EH (cell line): Measurements from ENCODE around the gene GDI2.
A peak's percentile ranks its signal among the peaks of the same experiment; 100 is the strongest.
"Not testable (repeated sequence)": the region's sequence is repeated elsewhere in the genome, so short reads cannot be mapped to it uniquely, and the experiment has no call there.

Source experiments
- DNase-seq: peaks from one replicate; pipeline ENCODE4 v3.0.0-alpha.2; 2015; ENCODE audit warnings: low read depth

The GDI2 gene

DNA sequence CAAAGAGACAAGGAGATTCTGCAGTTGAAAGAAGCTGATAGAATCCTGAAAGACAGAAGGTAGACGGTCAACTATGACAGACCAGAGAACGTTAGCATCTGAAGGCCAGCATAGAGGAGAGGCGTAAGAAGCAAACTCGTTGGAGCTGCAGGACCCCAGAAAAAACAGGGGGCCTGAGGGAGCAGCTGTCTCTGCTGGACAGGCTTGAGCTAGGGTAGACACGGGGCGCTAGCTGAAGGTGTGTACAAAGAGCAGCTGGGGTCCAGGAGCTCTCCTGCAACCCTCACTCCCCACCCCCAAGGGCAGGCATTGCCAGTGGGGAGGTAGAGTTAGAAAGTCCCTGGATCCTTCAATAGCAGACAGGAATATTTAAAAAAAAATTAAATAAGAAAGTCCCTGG, 14.6 kb upstream of the GDI2 start:
- no peak for DNase-seq

DNA sequence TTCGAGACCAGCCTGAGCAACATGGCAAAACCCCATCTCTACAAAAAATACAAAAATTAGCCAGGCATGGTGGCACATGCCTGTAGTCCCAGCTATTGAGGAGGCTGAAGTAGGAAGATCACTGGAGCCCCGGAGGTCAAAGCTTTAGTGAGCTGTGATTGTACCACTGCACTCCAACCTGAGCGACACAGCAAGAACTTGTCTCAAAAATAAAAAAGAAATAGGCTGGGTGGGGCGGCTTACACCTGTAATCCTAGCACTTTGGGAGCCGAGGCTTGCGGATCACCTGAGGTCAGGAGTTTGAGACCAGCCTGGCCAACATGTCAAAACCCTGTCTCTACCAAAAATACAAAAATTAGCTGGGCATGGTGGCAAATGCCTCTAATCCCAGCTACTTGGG, 13.3 kb upstream of the GDI2 start:
- DNase-seq, result not testable (repeated sequence)

DNA sequence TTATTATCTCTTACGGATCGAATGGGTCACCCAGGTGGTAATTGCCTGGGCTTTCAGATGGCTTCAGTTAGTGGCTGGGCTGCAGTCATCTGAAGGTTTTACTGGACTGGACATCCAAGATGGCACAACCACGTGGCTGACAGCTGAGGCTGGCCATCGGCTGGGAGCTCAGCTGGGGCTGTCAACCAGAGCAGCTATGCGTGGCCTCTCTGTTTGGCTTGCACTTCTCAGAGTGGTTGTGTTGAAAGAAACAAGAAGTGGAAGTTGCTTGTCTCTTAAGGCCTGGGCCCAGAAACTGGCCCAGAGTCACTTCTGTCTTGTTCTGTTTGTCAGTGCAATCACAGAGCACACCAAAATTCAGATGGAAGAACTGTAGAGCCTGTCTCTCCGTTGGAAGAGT, 5.7 kb upstream of the GDI2 start:
- no peak for DNase-seq

DNA sequence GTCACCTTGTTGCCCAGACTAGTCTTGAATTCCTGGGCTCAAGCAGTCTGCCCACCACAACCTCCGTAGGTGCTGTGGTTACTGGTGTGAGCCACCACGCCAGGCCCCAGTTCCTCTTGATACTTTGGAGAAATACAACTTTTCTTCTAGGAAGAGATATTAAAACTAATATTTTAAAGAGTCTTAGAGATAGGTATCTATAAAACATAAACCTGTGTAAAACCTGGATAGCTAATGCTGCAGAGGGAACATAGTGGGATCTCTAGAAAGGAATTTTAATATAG, 4.8 kb upstream of the GDI2 start:
- no peak for DNase-seq

DNA sequence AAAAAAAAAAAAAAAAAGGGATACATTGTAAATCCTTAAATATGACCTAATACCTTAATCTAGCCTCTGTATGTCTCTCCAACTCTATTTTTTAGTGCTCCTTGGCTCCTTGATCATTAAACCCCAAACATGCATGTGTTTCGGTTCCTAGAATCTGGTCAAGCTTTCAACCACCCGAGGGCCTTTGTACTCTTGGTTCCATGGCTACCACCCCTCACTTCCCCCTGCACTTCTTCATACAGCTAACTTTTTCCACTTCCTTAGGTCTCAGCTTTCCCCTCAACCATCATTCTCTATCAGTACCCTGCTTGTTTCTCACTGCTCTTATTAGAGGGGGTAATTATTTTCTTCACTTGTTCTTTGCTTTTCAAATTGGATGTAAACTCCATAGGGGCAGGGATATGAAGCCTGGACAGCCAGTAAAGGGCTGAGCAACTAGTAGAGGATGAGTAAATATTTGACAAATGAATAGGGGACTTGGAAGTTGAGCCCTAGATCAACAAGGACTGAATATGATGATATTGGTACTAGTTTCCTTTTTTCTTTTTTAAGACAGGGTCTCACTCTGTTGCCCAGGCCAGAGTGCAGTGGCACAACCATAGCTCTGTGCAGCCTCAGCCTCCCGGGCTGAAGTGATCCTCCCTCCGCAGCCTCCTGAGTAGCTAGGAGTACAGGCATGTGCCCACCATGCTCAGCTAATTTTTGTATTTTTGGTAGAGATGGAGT, 4.3 kb upstream of the GDI2 start:
- no peak for DNase-seq

DNA sequence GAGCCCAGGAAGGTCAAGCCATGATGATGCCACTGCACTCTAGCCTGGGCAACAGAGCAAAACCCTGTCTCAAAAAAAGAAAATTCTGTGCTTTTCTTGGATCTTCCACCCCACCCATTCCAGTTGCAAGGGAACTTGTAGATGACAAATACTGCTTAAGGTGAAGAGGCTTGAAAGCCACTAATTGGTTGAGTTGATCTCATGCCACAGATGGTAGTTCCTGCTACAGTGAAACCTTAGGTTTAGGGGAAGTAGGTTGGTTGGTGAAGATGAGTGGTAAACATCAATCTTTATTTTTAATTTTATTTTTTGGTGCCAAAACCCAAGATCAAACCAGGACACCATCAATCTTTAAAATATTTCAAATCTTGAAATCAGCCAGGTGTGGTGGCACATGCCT, 2.9 kb upstream of the GDI2 start:
- no peak for DNase-seq

DNA sequence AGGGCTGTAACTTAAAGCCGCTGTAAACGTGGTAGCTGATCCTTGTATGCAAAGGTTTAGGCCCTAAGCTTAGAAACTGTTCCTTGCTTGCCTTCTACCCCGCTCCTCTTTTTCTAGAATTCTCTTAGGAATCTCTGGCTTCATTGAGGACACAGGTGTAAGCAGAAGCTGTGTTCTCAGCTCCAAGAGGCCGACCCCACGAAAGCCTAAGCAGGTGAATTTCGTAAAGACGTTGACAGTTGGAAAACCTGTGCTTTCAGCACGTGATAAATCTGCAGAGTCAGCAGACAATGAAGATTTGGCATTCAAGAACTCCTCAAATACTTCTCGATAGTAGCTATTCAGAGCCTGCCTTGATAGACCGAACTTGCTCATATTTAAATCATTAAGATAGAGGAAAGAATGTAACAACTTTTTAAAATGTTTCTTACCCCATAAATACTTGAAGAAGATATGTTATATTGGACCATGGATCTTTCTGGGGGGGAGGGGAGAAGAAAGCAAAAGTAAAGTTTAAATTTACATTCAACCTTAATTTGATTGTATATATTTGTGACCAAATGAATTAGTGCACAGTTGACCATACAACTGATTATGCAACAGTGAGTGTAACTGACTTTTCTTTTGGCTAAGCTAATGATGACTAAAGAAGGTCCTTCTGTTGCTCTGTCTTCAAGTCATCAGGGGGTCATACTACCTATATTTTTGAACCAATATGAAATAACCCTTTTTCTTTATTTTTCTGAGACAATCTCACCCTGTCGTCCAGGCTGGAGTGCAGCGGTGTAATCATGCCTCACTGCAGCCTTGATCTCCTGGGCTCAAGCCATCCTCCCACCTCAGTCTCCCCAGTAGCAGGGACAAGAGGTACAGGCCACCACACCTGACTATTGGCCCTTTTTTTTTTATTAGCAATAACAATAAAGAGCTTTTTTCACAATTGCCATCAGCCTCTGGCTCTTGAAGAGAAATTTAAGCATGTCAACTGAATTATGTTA, 1.2 kb upstream of the GDI2 start:
- DNase-seq, result peak; percentile 32

DNA sequence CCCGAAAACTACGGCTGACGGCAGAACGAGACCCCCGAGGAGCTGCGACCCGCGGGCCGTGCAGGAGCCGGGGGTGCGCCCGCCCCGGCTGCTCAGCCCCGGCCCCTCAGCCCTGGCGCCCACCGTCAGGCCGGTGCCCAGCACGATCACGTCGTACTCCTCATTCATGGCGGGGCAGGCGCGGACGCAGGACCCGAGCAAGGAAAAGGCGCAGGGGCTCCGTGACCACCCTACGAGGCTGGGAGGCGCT, 218 bp downstream of the GDI2 start:
- DNase-seq, result no peak

DNA sequence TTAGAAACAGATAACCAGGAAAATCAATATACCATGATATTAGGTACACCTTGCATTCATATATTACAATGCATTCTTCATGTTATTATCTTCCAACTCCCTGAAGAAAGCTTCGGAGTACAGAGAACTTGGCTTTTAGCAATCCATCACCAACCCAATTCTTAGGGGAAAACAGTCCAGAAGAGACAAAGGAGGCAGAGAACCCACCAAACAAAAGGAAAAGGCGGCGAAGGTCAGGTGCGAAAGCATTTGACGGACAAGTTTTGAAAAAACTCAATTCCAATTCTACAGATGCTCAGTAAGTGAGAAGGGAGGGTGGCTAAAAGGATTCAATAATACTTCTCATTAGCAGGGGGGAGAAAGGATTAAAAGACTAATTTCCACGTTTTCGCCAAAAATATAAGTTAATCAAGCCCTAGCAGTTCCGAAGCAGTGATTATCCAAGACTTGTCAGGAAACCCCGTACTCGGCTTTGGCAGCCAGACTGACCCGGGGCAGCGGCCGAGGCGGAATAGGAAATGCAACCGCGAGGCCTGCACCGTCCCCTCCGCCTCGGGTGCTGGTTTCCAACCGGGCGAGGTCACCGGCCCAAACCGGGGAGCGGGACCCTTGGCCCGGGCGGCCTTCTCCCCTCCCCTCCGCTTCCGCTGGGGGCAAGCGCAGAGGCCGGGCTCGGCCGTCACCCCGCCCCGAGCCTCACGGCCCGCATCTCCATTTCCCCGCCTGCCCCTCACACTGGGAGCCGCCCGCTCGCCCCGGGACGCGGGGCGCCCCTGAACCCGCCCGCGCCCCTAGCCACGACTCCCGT, 747 bp downstream of the GDI2 start:
- peak; percentile 45 for DNase-seq

DNA sequence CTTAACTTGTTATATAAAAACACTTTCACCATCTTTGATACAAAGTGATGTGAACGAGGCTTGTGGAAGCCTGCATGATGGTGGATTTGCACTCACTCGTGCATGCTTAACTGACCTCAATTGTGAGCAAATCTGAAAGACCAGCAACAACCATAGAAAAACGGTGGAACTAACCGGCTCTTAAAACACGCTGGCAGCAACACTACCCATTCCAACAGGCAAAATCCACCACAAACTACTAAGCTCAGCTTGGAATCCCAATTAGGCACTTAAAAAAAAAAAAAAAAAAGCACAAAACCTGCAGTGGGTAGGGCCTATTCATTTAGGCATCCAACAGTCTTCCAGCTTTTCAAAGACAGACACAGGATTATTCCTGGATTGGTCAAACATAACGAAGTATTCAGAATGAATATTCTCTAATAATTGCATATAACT, 1.8 kb downstream of the GDI2 start:
- peak; percentile 73 for DNase-seq

DNA sequence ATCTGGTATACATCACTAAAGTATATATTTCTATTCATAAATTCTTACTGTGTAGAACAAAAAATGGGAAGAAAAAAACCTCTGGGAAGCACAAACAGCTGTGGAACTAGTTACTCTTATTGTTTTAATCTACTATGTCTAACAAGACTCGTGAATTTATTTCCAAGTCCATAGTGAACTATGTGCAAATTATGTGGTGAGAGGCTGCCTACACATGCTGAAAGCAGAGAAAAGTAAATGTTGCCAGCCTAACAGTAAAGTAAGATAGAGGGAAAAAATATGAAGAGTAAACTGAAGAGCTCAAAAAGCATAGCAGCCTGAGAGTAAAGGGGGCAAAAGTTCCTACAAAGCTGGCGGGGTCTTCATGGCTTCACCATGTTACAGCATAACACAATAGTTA, 3.0 kb downstream of the GDI2 start:
- no peak for DNase-seq

DNA sequence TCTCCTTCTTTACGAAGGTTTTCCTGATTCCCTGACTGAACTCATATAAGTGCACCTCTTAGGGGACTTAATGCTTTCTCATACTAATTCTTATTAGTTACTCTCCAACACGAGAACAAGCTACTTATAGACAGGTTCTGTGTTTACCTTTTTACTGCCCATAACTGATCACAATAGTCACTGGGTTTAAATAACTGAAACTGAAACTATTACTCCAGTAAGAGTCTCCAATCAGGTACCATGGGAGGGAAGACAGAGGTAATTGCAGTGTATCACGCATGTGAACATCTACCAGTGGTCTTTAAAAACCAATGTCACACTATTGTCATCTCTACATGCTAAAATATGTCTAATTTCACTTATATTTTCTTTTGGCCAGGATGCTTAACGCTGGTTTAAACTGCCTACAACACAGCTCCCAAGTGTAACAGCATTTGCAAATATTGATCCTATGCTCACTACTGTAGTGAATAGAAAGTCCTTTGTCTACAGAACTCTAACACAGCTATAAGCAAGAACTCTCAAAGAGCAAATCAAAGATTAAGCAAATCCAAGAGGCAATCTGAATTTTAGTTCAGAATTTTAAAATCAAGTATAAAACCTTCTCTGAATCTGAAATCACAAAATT, 3.6 kb downstream of the GDI2 start:
- DNase-seq, result no peak

DNA sequence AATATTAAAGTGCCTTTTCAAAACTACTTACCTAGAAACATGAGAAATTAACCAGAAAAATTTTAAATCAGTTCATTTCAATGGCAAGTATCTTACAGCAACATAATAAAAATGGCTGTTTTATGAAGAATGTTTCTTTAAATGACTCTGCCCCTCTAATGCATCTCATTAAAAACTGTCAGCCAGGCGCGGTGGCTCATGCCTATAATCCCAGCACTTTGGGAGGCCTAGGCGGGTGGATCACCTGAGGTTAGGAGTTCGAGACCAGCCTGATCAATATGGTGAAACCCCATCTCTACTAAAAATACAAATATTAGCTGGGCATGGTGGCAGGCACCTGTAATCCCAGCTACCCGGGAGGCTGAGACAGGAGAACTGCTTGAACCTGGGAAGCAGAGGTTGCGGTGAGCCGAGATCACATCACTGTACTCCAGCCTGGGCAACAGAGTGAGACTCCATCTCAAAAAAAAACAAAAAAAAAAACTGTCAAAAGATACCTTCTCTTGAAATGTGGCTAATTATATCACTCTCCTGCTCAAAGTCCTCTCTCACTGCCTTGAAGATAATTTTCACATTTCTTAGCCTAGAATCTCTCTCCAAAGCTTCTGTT, 4.3 kb downstream of the GDI2 start:
- not testable (repeated sequence) for DNase-seq

DNA sequence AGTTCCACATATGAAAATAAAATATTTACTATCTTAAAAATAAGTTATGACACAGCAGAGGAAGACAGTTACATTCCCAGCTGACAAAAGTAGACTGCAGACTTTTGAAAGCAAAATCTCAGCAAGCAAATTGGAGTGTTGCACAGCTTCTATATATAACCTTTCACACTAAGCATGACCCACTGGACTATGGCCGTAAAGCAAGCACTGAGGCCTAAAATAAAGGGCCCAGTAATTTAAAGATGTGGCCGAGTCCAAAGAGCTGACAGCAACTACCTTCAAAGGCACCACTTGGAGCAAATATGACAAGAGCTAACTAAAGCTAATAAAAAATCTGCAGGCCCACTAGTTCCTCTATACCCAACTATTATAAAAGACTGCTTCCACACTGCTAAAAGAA, 6.5 kb downstream of the GDI2 start:
- DNase-seq, result no peak

DNA sequence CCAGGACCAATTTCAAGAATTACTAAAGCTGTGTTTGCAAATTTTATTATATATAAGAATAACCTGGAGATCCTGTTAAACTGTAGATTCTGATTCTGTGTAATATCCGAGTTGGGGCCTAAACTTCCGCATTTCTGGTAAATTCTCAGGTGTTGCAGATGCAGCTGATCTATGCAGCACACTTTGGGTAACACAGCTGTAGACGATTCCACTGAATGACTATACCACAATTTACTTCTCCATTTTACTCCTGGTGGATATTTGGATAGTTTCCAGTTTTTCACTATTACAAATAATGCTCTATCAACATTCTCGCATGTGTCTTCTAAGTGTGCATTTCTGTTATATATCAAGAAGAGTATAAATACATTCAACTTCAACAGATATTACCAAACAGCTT, 7.5 kb downstream of the GDI2 start:
- no peak for DNase-seq

DNA sequence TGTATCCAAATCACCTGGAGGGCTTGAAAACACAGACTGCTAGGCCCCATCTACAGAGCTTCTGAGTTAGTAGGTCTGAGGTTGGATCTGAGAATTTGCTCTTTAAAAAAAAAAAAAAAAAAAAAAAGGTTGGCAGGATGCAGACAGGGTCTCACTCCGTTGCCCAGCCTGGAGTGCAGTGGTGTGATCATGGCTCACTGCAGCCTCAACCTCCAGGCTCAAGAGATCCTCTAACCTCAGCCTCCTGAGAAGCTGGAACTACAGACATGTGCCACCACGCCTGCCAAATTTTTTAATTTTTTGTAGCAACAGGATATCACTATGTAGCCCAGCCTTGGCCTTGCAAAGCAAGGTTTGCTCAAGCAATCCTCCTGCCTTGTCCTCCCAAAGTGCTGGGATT, 8.0 kb downstream of the GDI2 start:
- DNase-seq, result no peak

DNA sequence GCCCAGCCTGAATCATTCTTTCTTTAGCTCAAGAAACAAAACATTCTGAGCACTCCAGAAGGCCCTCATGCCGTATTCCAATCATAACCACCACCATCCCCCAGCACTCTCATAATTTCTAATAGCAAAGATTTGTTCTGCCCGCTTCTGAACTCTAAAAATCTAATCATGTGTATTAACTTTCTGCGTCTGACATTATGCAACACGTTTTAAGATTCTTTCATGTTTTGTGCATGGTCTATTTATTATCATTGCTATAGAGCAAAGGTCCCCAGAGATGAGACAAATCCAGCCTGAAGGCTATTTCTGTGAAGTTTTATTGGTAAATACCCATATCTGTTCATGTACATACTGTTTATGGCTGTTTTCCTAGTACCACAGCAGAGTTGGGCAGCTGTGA, 8.8 kb downstream of the GDI2 start:
- DNase-seq, result no peak

DNA sequence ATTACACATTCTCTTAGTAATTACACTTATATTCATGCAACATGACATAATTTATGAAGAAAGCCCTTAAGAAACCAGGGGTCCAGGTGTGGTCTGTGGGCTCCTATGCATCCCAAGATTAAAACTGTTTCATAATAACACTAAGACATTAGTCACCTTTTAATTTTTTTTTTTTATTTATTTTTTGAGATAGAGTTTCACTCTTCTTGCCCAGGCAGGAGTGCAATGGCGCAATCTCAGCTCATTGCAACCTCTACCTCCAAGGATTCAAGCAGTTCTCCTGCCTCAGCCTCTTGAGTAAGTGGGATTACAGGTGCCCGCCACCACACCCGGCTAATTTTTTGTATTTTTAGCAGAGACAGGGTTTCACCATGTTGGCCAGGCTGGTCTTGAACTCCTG, 12.5 kb downstream of the GDI2 start:
- no peak for DNase-seq

DNA sequence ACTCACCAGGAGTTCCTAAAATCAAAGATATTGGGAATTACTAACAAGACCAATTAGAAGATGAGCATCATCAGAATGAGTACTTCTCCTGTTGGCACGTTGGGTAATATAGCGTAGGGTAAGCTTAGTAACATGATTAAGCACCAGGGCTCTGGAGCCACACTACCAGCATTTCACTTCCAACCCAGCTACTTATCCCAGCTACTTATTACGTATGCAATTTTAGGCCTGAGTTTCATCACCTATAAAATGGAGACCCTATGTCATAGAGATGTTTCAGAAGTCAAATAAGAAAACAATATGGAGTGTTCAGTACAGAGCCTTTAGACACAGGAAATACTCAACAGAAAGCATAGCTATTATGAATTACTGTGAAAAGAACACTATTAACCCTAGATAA, 19.0 kb downstream of the GDI2 start:
- no peak for DNase-seq

DNA sequence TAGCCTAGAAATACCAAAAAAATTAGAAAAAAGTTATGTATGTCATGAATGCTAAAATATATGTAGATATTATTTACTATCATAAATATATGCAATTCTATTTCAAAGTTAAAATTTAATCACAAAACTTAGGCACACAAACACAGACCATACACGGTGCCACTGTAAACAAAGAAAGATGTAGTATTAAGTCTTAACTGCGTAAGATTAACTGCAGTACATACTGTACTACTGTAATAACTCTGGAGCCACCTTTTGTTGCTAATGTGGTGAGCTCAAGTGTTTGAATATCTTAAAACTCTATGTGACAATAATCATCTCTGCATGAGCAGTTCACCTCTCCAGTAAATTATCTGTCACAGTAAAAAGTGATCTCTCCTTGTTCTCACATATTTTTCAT, 23.6 kb downstream of the GDI2 start:
- no peak for DNase-seq

DNA sequence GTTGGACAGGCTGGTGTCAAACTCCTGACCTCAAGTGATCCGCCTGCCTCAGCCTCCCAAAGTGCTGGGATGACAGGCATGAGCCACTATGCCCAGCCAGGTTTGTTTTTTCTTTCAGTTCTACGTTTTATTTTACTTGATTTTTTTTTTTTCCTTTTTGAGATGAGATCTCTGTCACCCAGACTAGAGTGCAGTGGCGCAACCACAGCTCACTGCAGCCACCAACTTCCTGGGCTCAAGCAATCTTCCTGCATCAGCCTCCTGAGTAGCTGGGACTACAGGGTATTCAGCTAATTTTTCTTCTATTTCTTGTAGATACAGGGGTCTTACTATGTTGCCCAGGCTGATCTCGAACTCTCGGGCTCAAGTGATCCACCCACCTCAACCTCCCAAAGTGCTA, 24.3 kb downstream of the GDI2 start:
- DNase-seq, result no peak

DNA sequence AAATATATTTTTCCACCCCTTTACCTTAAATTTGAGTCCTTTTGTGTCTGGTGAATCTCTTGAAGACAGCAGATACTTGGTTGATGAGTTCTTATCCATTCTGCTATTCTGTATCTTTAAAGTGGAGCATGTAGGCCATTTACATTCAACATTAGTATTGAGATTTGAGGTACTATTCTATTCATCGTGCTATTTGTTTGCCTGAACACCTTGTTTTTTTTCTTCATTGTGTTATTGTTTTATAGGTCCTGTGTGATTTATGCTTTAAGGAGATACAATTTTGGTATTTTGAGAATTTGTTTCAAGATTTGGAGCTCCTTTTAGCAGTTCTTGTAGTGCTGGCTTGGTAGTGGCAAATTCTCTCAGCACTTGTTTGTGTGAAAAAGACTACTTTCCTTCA, 29.9 kb downstream of the GDI2 start:
- no peak for DNase-seq
